Measurements from ENCODE around the gene LIN7A. TPM values are rescaled to one million over a fixed set of nuclear protein-coding genes. Genes with fewer than 3 reads are reported as not detected.

LIN7A gene
- total RNA-seq (5.9 and 10.3 TPM in 2 replicates), polyA plus RNA-seq (3.0 and 9.2 TPM in 2 replicates)

- H3K9me3 ChIP-seq (ENCODE audit: low read depth) = no peaks in the 10 kb centered on the region
- H3K27me3 ChIP-seq = peaks cover 10% of the 10 kb centered on the region
- H3K27ac ChIP-seq = no peak within 1 kb of the TSS
- no peak for TF ChIP-seq CTCF (IDR thresholded peaks at IDR 0.05; ENCODE audit: low read depth, low read length)
- peak; percentile 30 to 76 for DNase-seq (ENCODE audit: low read depth in 1 of 2, low spot score in 1 of 2)
- H3K4me3 ChIP-seq = peak within 1 kb of the TSS; percentile 77
- H3K4me1 ChIP-seq (ENCODE audit: low read depth) = no peaks in the 10 kb centered on the region
- no peaks in the 10 kb centered on the region for H3K36me3 ChIP-seq
Measured at GRCh38 chr12:80937391-80938238, at the start of gene LIN7A. TSS of gene LIN7A (minus strand) at chr12:80937934. CDS start at chr12:80937722, 212 bp downstream.

- Histone ChIP-seq H3K36me3 (no peaks in the 10 kb centered on the region), H3K27ac (no peak overlapping the region), H3K9me3 (ENCODE audit: low read depth) (no peaks in the 10 kb centered on the region), H3K27me3 (no peaks in the 10 kb centered on the region), H3K4me1 (ENCODE audit: low read depth) (no peaks in the 10 kb centered on the region), H3K4me3 (no peak overlapping the region)
- TF ChIP-seq CTCF (IDR thresholded peaks at IDR 0.05; ENCODE audit: low read depth, low read length) = no peak
- no peak for DNase-seq (ENCODE audit: low read depth in 1 of 2, low spot score in 1 of 2)
Measured at GRCh38 chr12:80986224-80986623, 48.5 kb upstream of the LIN7A start.

GRCh38 chr12:80979816-80980215 is 42.1 kb upstream of the LIN7A start:
- no peak overlapping the region for H3K27ac ChIP-seq
- no peaks in the 10 kb centered on the region for H3K9me3 ChIP-seq (ENCODE audit: low read depth)
- H3K4me1 ChIP-seq (ENCODE audit: low read depth) = no peaks in the 10 kb centered on the region
- no peak for DNase-seq (ENCODE audit: low read depth in 1 of 2, low spot score in 1 of 2)
- TF ChIP-seq CTCF (IDR thresholded peaks at IDR 0.05; ENCODE audit: low read depth, low read length) = no peak
- H3K4me3 ChIP-seq = no peak overlapping the region
- H3K36me3 ChIP-seq = no peaks in the 10 kb centered on the region
- H3K27me3 ChIP-seq = no peaks in the 10 kb centered on the region

- Histone ChIP-seq H3K9me3 (ENCODE audit: low read depth) (no peaks in the 10 kb centered on the region), H3K27me3 (no peaks in the 10 kb centered on the region), H3K4me3 (no peak overlapping the region), H3K27ac (no peak overlapping the region), H3K36me3 (no peaks in the 10 kb centered on the region), H3K4me1 (ENCODE audit: low read depth) (no peaks in the 10 kb centered on the region)
- DNase-seq (ENCODE audit: low read depth in 1 of 2, low spot score in 1 of 2) = no peak
- TF ChIP-seq CTCF (IDR thresholded peaks at IDR 0.05; ENCODE audit: low read depth, low read length) = no peak
Measured at GRCh38 chr12:80979251-80979650, 41.5 kb upstream of the LIN7A start.

- H3K9me3 ChIP-seq (ENCODE audit: low read depth) = no peaks in the 10 kb centered on the region
- H3K27me3 ChIP-seq = no peaks in the 10 kb centered on the region
- no peaks in the 10 kb centered on the region for H3K4me1 ChIP-seq (ENCODE audit: low read depth)
- no peaks in the 10 kb centered on the region for H3K36me3 ChIP-seq
- no peak overlapping the region for H3K27ac ChIP-seq
- no peak for DNase-seq (ENCODE audit: low read depth in 1 of 2, low spot score in 1 of 2)
- H3K4me3 ChIP-seq = no peak overlapping the region
- no peak for TF ChIP-seq CTCF (IDR thresholded peaks at IDR 0.05; ENCODE audit: low read depth, low read length)
Measured at GRCh38 chr12:80977346-80977745, 39.6 kb upstream of the LIN7A start.

Measured in cardiac muscle cell (in vitro differentiated cells and primary cell).